ENCODE measurements around the gene GALNT2. TPM values are rescaled to one million over a fixed set of nuclear protein-coding genes. Genes with fewer than 3 reads are reported as not detected.

GALNT2 gene
- total RNA-seq, 1 donor from 2014 or later: 66.3 TPM

DNA sequence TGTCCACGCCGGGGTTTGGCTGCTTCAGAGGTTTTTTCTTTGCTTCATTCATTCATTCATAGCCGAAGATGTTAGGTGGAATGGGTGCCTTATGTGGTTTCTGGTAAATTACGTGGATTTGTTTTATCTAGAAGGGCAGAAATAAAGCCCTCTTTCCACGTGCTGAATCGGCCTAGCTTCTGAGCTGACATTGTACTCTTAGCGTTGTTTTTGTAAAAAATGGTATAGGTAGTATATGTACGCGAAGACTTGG, 1.5 kb downstream of the GALNT2 start:
- Mint-ChIP-seq H3K9me3 (no peaks in the 10 kb centered on the region), H3K4me3 (peak overlapping the region; percentile 91), H3K27me3 (peaks cover 8% of the 10 kb centered on the region), H3K4me1 (ENCODE audit: unreplicated experiment) (peaks cover 27% of the 10 kb centered on the region), H3K27ac (peak overlapping the region; percentile 67), H3K36me3 (no peaks in the 10 kb centered on the region)
- TF ChIP-seq, protein P1, sequence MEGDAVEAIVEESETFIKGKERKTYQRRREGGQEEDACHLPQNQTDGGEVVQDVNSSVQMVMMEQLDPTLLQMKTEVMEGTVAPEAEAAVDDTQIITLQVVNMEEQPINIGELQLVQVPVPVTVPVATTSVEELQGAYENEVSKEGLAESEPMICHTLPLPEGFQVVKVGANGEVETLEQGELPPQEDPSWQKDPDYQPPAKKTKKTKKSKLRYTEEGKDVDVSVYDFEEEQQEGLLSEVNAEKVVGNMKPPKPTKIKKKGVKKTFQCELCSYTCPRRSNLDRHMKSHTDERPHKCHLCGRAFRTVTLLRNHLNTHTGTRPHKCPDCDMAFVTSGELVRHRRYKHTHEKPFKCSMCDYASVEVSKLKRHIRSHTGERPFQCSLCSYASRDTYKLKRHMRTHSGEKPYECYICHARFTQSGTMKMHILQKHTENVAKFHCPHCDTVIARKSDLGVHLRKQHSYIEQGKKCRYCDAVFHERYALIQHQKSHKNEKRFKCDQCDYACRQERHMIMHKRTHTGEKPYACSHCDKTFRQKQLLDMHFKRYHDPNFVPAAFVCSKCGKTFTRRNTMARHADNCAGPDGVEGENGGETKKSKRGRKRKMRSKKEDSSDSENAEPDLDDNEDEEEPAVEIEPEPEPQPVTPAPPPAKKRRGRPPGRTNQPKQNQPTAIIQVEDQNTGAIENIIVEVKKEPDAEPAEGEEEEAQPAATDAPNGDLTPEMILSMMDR (conservative IDR thresholded peaks at IDR 0.05): no peak
- no peak for DNase-seq (ENCODE audit: extremely low spot score, unreplicated experiment)

DNA sequence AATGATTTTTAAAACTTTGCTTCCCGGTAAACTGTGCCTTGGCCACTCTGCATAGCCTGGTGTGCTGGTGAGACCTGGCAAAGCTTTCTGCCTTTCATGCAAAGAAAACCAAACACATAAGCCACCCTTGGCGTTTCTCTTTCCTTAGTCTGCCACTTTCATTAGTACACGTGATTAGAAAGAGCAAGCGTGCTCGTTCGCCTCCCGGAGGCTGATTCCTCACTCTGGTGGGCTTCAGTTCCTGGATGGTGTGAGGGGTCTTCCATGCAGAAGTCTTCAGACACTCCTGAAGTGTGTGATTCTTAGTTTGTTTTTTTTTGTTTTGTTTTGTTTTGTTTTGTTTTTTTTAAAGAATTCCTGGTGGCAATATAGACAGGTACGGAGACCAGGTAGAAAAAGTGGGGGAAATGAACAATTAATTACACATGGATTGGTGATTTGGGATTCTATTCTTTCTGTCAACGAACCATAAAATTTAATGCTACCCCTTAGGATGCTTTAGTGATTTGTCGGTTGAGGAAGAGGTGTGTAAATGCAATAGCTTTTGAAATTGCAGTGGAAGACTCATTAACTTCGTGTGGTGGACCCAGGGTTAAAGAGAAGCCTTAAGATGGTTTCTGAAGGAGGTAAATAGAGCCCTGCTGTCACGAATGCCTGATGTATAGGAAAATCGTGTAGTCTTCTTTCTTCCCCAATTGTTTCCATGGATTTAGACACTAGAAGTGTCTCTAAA, 2.1 kb downstream of the GALNT2 start:
- peaks cover 27% of the 10 kb centered on the region for H3K4me1 Mint-ChIP-seq (ENCODE audit: unreplicated experiment)
- peak overlapping the region; percentile 67 for H3K27ac Mint-ChIP-seq
- DNase-seq (ENCODE audit: extremely low spot score, unreplicated experiment): no peak
- H3K27me3 Mint-ChIP-seq: peaks cover 8% of the 10 kb centered on the region
- H3K36me3 Mint-ChIP-seq: no peaks in the 10 kb centered on the region
- TF ChIP-seq, protein P1 (conservative IDR thresholded peaks at IDR 0.05): peak; percentile 24
- peak overlapping the region; percentile 91 for H3K4me3 Mint-ChIP-seq
- no peaks in the 10 kb centered on the region for H3K9me3 Mint-ChIP-seq

DNA sequence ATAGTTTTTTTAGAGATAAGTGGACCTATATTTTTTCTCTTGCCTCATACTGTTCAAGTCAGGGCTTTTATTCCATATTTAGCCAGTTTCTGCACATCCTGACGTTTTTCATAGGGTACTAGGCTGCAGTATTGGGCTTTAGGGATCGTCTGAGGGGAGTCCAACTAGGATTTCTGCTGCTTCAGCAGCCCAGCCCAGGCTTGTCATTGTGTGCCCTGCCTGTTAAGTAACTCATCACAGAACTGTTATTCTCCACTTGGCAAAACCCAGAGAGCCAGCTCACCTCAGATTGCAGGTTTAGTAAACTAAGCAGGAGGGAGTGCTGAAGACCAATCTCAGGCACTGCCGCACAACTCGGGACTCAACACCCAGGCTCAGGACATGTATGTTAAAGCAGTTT, 2.8 kb downstream of the GALNT2 start:
- Mint-ChIP-seq H3K27me3 (peaks cover 8% of the 10 kb centered on the region), H3K4me1 (ENCODE audit: unreplicated experiment) (peaks cover 27% of the 10 kb centered on the region), H3K9me3 (no peaks in the 10 kb centered on the region), H3K27ac (no peak overlapping the region), H3K36me3 (no peaks in the 10 kb centered on the region), H3K4me3 (peak overlapping the region; percentile 91)
- TF ChIP-seq, protein P1 (conservative IDR thresholded peaks at IDR 0.05): no peak
- DNase-seq (ENCODE audit: extremely low spot score, unreplicated experiment): no peak

DNA sequence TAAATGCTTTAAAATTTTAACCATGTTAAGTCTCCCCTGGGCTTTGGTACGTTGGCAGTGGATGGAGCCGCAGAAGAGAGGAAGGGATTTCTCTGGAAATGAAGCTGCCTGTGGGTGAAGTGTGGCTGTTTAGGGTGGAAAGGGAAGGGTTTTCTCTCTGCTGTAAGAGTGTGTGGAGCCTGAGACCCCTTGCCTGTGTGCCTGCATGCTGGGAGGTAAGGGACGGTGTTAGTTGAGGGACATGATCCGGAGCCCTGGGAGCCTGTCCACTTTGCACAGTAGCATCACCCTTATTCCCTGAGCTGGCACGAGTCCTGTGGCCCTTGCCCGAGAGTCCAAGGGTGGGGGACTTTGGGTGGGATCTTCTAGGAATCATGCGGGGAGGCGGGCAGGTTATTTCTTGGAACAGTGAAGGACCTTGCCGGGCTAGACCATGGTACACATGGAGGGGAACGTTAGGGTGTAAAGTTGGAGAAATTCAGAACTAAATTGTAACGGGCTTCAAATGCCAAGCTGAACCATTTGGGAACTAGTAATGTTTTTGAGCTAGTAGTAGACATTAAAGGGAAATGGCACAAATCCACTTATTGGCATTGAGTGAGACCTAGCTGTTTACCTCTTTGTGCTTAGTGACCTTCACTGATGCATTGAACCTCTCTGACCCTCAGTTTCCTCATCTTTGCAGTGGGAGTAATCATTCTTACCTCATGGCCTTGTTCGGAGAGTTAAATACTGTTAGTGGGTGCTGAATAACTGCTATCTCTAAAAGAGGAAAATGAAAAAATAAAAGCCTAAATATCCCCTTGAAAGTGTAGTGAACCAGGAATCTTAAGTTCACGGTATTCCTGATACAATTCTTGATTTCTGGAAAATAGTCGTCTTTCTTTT, 3.5 kb downstream of the GALNT2 start:
- H3K9me3 Mint-ChIP-seq: no peaks in the 10 kb centered on the region
- peak overlapping the region; percentile 12 for H3K4me3 Mint-ChIP-seq
- TF ChIP-seq, protein P1 (conservative IDR thresholded peaks at IDR 0.05): no peak
- peaks cover 8% of the 10 kb centered on the region for H3K27me3 Mint-ChIP-seq
- H3K36me3 Mint-ChIP-seq: no peaks in the 10 kb centered on the region
- H3K27ac Mint-ChIP-seq: no peak overlapping the region
- peaks cover 30% of the 10 kb centered on the region for H3K4me1 Mint-ChIP-seq (ENCODE audit: unreplicated experiment)
- no peak for DNase-seq (ENCODE audit: extremely low spot score, unreplicated experiment)

DNA sequence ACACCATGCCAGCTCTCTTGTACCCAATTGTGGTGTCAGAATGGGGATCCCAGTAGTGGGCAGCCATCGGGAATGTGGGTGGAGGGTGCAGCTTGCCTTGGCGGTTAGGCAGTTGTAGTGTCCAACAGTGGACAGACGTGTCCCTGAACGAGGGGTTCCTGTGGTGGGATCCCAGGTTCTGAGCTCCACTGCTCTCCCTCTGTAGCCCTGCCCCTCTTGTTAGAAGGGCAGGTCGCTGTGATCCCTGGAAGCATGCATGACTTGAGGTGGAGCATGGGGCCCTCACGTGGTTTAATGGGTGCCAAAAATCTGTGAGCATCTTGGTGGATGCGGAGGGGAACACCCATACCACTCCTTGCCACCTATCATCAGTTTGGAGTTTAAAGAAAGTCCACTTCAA, 4.3 kb downstream of the GALNT2 start:
- Mint-ChIP-seq H3K4me3 (no peak overlapping the region), H3K27ac (no peak overlapping the region), H3K4me1 (ENCODE audit: unreplicated experiment) (peaks cover 33% of the 10 kb centered on the region), H3K27me3 (peaks cover 8% of the 10 kb centered on the region), H3K9me3 (no peaks in the 10 kb centered on the region), H3K36me3 (peaks cover 3% of the 10 kb centered on the region)
- no peak for DNase-seq (ENCODE audit: extremely low spot score, unreplicated experiment)
- TF ChIP-seq, protein P1 (conservative IDR thresholded peaks at IDR 0.05): no peak

Data from type B pancreatic cell (in vitro differentiated cells).